AG04450 (cell line): ENCODE data around the gene C17orf100. TPM values are rescaled to one million over a fixed set of nuclear protein-coding genes. Genes with fewer than 3 reads are reported as not detected.
A peak's percentile ranks its signal among the peaks of the same experiment; 100 is the strongest.

ENCODE experiments used
- CTCF ChIA-PET: fragments of 300-600, 350-600 bp; formaldehyde crosslinking; extraction: SDS; loops from one replicate; lab custom pipeline; 2022; ENCODE audit warnings: antibody characterized with exemption, inconsistent platforms; lab: Charles Lee
- POLR2A ChIA-PET: fragments of 350-600 bp; formaldehyde crosslinking; extraction: SDS; loops from one replicate; lab custom pipeline; 2021; ENCODE audit warnings: antibody characterized with exemption, inconsistent platforms; lab: Yijun Ruan, JAX
- DNase-seq: peaks from one replicate; pipeline ENCODE4 v3.0.0-alpha.2; 2011; ENCODE audit warnings: low read depth, low spot score
- H3K27ac ChIP-seq: one replicate; pipeline ENCODE4 v1.5.1; 2012; ENCODE audit warnings: low read depth, low read length, control low read depth
- H3K27me3 ChIP-seq: one replicate; pipeline ENCODE4 v1.6.0; 2012; ENCODE audit warnings: low read length; ENCODE audit not compliant: control insufficient read depth, insufficient read depth
- H3K4me3 ChIP-seq: 2 replicates; pipeline ENCODE4 v1.5.1; 2011; ENCODE audit warnings: mild to moderate bottlenecking, low read depth, low read length, control low read depth
- H3K9me3 ChIP-seq: 2 replicates; pipeline ENCODE4 v1.5.1; 2012; ENCODE audit warnings: low read length; ENCODE audit not compliant: control insufficient read depth, insufficient read depth
- CTCF ChIP-seq: IDR thresholded peaks from 2 replicates; pipeline ENCODE4 v1.5.1; 2011; ENCODE audit warnings: low read depth, low read length, control low read depth, inconsistent platforms
- polyA plus RNA-seq: library from polyadenylated mRNA; depleted of rRNA; stranded (reverse); fragments of >200 nt; gene quantifications from 2 replicates; pipeline ENCODE4 v1.2.3, GENCODE V29; 2011

C17orf100 gene
- polyA plus RNA-seq, 1 experiment: 1.8 TPM

GRCh38 chr17:6696906-6697305 lies 45.3 kb downstream of the C17orf100 start:
- no peak for TF ChIP-seq CTCF
- Histone ChIP-seq H3K27me3 (peaks cover 4% of the 10 kb centered on the region), H3K9me3 (no peaks in the 10 kb centered on the region), H3K27ac (no peak overlapping the region), H3K4me3 (no peak overlapping the region)
- POLR2A ChIA-PET: no interaction called here
- CTCF ChIA-PET: no interaction called here
- no peak for DNase-seq

- no peak overlapping the region for H3K27ac ChIP-seq
- H3K4me3 ChIP-seq: no peak overlapping the region
- ChIA-PET POLR2A (no interaction called here), CTCF (no interaction called here)
- no peak for TF ChIP-seq CTCF
- H3K27me3 ChIP-seq: peaks cover 4% of the 10 kb centered on the region
- no peak for DNase-seq
- H3K9me3 ChIP-seq: no peaks in the 10 kb centered on the region
Observed at GRCh38 chr17:6698004-6698403, 46.4 kb downstream of the C17orf100 start.

GRCh38 chr17:6699997-6700947 lies 48.7 kb downstream of the C17orf100 start:
- ChIA-PET POLR2A (no interaction called here), CTCF (interaction anchor here (0.5 to 1.5 kb wide), 3 partner anchors 164 to 1636 kb away, joined by 3 to 9 read pairs (median 3); no protein-coding TSS in a partner anchor)
- H3K9me3 ChIP-seq: no peaks in the 10 kb centered on the region
- H3K27me3 ChIP-seq: peaks cover 10% of the 10 kb centered on the region
- no peak for DNase-seq
- H3K27ac ChIP-seq: no peak overlapping the region
- TF ChIP-seq CTCF: no peak
- no peak overlapping the region for H3K4me3 ChIP-seq

GRCh38 chr17:6700948-6701307 lies 49.4 kb downstream of the C17orf100 start:
- Histone ChIP-seq H3K27ac (no peak overlapping the region), H3K27me3 (peaks cover 10% of the 10 kb centered on the region), H3K9me3 (no peaks in the 10 kb centered on the region), H3K4me3 (no peak overlapping the region)
- no peak for DNase-seq
- POLR2A ChIA-PET: no interaction called here
- CTCF ChIA-PET: interaction anchor here (0.9 to 1.5 kb wide), 2 partner anchors 18 to 163 kb away, joined by 3 read pairs; no protein-coding TSS in a partner anchor
- no peak for TF ChIP-seq CTCF

GRCh38 chr17:6701719-6702118 lies 50.2 kb downstream of the C17orf100 start:
- ChIA-PET POLR2A (no interaction called here), CTCF (interaction anchor here (0.9 to 1.5 kb wide), 2 partner anchors 19 to 163 kb away, joined by 3 read pairs; no protein-coding TSS in a partner anchor)
- TF ChIP-seq CTCF: peak; percentile 39
- H3K4me3 ChIP-seq: no peak overlapping the region
- no peak for DNase-seq
- peaks cover 10% of the 10 kb centered on the region for H3K27me3 ChIP-seq
- H3K9me3 ChIP-seq: no peaks in the 10 kb centered on the region
- no peak overlapping the region for H3K27ac ChIP-seq
